Measurements from ENCODE around the gene LGALS8. TPM values are rescaled to one million over a fixed set of nuclear protein-coding genes. Genes with fewer than 3 reads are reported as not detected.

LGALS8 gene
- total RNA-seq, 6 experiments from 2014 or later, result 27.4 to 37.5 (median 35.0) TPM

DNA sequence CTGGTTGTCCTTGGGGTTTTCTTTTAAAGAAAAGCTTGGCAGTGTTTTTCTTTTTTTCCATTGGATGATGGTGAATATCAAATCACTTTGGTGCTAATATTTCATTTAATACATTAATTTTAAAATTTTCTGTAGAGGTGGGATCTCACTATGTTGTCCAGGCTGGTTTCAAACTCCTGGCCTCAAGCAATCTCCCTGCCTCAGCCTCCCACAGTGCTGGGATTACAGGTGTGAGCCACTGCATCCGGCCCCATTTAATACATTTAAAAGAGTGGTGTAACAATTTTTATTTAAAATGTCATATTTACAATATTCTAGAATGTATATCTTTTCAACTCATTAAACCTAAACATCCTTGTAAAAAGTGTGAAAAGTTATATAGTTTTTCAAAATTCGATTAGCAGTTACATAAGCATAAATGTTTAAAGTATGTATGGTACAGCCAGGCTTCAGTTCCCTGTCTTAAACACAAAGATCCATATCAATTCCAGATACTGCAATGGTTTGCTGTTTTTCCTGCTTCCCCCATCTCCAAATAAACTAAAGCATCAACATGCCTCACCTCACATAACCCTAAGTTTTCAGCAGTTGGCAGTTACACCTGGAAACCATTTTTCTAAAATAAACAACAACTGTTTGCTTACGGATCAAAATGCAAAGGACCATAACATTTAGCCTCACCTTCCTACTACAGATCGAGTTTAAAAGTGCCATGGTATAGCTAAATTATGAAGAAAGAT lies 8.9 kb upstream of the LGALS8 start:
- TF ChIP-seq, protein P1, sequence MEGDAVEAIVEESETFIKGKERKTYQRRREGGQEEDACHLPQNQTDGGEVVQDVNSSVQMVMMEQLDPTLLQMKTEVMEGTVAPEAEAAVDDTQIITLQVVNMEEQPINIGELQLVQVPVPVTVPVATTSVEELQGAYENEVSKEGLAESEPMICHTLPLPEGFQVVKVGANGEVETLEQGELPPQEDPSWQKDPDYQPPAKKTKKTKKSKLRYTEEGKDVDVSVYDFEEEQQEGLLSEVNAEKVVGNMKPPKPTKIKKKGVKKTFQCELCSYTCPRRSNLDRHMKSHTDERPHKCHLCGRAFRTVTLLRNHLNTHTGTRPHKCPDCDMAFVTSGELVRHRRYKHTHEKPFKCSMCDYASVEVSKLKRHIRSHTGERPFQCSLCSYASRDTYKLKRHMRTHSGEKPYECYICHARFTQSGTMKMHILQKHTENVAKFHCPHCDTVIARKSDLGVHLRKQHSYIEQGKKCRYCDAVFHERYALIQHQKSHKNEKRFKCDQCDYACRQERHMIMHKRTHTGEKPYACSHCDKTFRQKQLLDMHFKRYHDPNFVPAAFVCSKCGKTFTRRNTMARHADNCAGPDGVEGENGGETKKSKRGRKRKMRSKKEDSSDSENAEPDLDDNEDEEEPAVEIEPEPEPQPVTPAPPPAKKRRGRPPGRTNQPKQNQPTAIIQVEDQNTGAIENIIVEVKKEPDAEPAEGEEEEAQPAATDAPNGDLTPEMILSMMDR (IDR thresholded peaks at IDR 0.05), result no peak
- no peaks in the 10 kb centered on the region for H3K9me3 Mint-ChIP-seq
- no peaks in the 10 kb centered on the region for H3K36me3 Mint-ChIP-seq (ENCODE audit: low read depth)
- H3K27ac Mint-ChIP-seq, result no peak overlapping the region
- H3K4me1 Mint-ChIP-seq (ENCODE audit: low read depth), result peaks cover 22% of the 10 kb centered on the region
- H3K4me3 Mint-ChIP-seq, result no peak overlapping the region
- no peak for DNase-seq
- peaks cover 7% of the 10 kb centered on the region for H3K27me3 Mint-ChIP-seq (ENCODE audit: insufficient read depth)

DNA sequence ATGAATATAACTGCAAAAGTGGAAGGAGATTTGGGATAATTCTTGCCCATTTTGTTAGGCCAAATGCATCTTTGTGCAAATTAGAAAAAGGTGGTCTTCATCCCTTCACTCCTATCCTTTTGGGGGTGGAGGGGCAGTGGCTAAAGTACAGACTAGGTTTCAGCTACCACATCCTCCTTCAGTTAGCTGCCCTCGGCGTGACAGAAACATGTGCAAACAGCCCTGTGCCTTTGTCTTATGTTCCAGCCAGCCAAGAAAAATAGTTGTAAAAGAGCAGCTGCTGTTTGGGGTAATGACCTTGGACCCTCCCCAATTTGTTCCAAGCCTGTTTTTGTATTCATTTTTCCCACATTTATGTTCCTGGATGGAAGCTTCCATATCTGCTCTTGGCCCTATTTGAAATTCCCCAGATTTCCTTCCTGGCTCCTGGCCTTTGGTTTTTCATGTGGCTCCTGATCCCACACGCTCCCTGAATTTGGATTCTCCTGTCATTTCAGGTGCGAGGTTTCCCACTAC lies 8.3 kb upstream of the LGALS8 start:
- no peaks in the 10 kb centered on the region for H3K9me3 Mint-ChIP-seq
- TF ChIP-seq, protein P1 (IDR thresholded peaks at IDR 0.05), result no peak
- H3K4me3 Mint-ChIP-seq, result no peak overlapping the region
- H3K27me3 Mint-ChIP-seq (ENCODE audit: insufficient read depth), result peaks cover 7% of the 10 kb centered on the region
- no peaks in the 10 kb centered on the region for H3K36me3 Mint-ChIP-seq (ENCODE audit: low read depth)
- no peak overlapping the region for H3K27ac Mint-ChIP-seq
- peaks cover 22% of the 10 kb centered on the region for H3K4me1 Mint-ChIP-seq (ENCODE audit: low read depth)
- no peak for DNase-seq

DNA sequence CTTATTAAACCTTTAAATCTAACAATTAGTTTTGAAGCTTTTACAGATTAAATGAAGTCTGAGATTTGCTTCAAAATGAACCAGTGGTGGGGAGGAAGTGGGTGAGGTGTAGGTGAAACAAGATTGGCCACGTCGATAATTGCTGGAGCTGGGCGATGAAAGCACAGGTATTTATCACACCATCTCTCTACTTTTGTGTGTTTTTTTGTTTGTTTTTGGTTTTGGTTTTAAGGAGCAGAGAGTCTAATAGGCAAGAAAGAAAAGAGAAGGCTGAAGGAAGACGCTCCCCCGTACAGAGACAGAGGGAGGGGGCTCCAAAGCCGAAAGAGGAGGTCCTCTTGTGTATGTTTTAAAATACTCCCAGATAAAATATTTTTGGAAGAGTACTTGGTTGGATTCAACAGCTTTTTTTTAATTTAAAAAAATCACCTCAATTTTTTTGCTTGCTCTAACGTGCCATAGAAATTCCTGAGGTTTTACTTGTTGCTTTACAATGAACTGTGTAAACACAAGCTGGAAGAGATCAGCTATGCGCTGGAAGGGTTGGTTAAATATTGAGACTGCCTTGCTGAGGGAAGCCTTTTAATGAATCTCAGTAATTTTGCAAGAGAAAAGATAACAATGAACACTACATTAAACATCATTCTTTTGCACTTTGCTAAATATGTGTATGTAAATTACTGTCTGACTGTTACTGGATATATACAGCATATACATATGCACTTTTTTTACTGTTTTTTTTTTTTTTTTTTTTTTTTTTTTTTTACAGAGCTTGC lies 6.7 kb upstream of the LGALS8 start:
- Mint-ChIP-seq H3K4me1 (ENCODE audit: low read depth) (peaks cover 22% of the 10 kb centered on the region), H3K4me3 (peak overlapping the region; percentile 72)
- TF ChIP-seq, protein P1 (IDR thresholded peaks at IDR 0.05), result no peak

DNA sequence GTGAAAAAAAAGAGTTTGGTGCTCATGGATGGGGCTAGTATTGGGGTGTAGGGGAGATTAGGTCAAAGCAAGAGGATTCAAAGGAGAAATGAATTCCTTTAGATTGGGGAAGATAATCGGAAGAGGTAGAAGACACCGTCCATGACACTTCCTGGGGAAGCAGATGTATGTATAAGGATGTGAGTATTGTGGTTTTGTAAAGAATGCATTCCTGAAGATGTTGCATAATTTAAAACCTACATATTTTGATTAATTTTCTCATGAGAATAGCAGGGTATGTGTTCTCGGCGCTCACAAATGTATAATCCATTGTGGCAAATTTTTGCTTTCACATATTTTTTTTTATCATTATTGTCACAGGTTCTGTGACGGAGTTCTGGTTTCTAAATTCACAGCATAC lies 5.5 kb upstream of the LGALS8 start:
- peaks cover 32% of the 10 kb centered on the region for H3K4me1 Mint-ChIP-seq (ENCODE audit: low read depth)

More for the DNA sequence above, 6.7 kb upstream of the LGALS8 start:
- H3K27ac Mint-ChIP-seq, result no peak overlapping the region
- H3K36me3 Mint-ChIP-seq (ENCODE audit: low read depth), result no peaks in the 10 kb centered on the region
- peak; percentile 63 for DNase-seq
- peaks cover 10% of the 10 kb centered on the region for H3K27me3 Mint-ChIP-seq (ENCODE audit: insufficient read depth)
- no peaks in the 10 kb centered on the region for H3K9me3 Mint-ChIP-seq

DNA sequence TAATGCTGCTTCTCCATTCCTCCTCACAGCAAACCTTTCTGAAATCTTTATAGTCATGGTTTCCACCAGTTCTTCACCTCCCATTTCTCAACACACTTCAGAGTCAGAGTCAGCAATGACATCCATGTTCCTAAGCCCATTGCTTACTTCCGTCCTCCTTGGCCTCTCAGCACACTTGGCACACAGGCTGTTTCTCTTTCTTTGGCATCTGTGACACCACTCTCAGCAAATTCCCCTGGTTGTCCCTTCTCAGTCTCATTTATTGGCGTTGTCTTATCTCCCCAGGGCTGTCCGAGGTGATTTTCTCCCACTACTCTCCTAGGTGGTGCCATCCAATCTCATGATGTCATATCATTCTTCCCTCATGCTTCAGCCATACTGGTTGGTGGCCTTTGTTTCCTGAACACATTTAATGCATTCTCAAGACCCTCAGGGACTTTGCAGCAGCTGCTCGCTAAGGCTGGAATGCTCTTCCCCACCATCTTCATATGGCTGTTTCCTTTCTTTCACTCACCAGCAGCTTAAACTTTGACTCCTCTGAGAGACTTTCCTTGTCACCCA lies 3.3 kb upstream of the LGALS8 start:
- DNase-seq, result no peak
- Mint-ChIP-seq H3K4me1 (ENCODE audit: low read depth) (peaks cover 42% of the 10 kb centered on the region), H3K27ac (no peak overlapping the region), H3K9me3 (no peaks in the 10 kb centered on the region), H3K4me3 (no peak overlapping the region), H3K27me3 (ENCODE audit: insufficient read depth) (peaks cover 12% of the 10 kb centered on the region), H3K36me3 (ENCODE audit: low read depth) (no peaks in the 10 kb centered on the region)
- TF ChIP-seq, protein P1 (IDR thresholded peaks at IDR 0.05), result no peak

More for the DNA sequence above, 5.5 kb upstream of the LGALS8 start:
- Mint-ChIP-seq H3K27me3 (ENCODE audit: insufficient read depth) (peaks cover 10% of the 10 kb centered on the region), H3K36me3 (ENCODE audit: low read depth) (no peaks in the 10 kb centered on the region), H3K4me3 (no peak overlapping the region), H3K9me3 (no peaks in the 10 kb centered on the region), H3K27ac (no peak overlapping the region)
- TF ChIP-seq, protein P1 (IDR thresholded peaks at IDR 0.05), result no peak
- no peak for DNase-seq

All from HFFc6 (cell line).